Skeletal muscle satellite cell (primary cell): ENCODE results near the gene HIVEP3.
"Not testable (repeated sequence)": the region's sequence is repeated elsewhere in the genome, so short reads cannot be mapped to it uniquely, and the experiment has no call there.

ENCODE experiments used
- H3K27me3 ChIP-seq: 2 replicates; pipeline ENCODE4 v1.7.0; 2013; ENCODE audit warnings: low read length; ENCODE audit not compliant: control insufficient read depth, insufficient read depth
- H3K36me3 ChIP-seq: 2 replicates; pipeline ENCODE4 v1.7.0; 2013; ENCODE audit warnings: mild to moderate bottlenecking, control low read depth, low read length; ENCODE audit not compliant: insufficient read depth
- H3K4me1 ChIP-seq: 2 replicates; pipeline ENCODE4 v1.7.0; 2013; ENCODE audit warnings: low read length; ENCODE audit not compliant: control insufficient read depth, insufficient read depth
- H3K4me2 ChIP-seq: 2 replicates; pipeline ENCODE4 v1.7.0; 2013; ENCODE audit warnings: mild to moderate bottlenecking, low read length
- H3K4me3 ChIP-seq: 2 replicates; pipeline ENCODE4 v1.7.0; 2013; ENCODE audit warnings: low read length
- H3K9ac ChIP-seq: 2 replicates; pipeline ENCODE4 v1.7.0; 2013; ENCODE audit warnings: mild to moderate bottlenecking, low read depth, low read length, moderate library complexity
- H3K9me3 ChIP-seq: replicated peaks from 2 replicates; pipeline ENCODE4 v1.7.0; 2013; ENCODE audit warnings: mild to moderate bottlenecking, control low read depth, low read length

HIVEP3 gene

GRCh38 chr1:41945946-41946345 is 27.2 kb upstream of the HIVEP3 start:
- not testable (repeated sequence) for H3K9me3 ChIP-seq, H3K9ac ChIP-seq, H3K27me3 ChIP-seq, H3K4me3 ChIP-seq, H3K4me2 ChIP-seq, H3K4me1 ChIP-seq, H3K36me3 ChIP-seq

- Histone ChIP-seq H3K9me3 (no peaks in the 10 kb centered on the region), H3K9ac (no peak overlapping the region), H3K4me2 (no peak overlapping the region), H3K4me3 (no peak overlapping the region), H3K36me3 (no peaks in the 10 kb centered on the region), H3K4me1 (no peaks in the 10 kb centered on the region), H3K27me3 (peaks cover 7% of the 10 kb centered on the region)
Observed at GRCh38 chr1:41943717-41944116, 25.0 kb upstream of the HIVEP3 start.

GRCh38 chr1:41942278-41942677 is 23.6 kb upstream of the HIVEP3 start:
- no peaks in the 10 kb centered on the region for H3K9me3 ChIP-seq

GRCh38 chr1:41941381-41941780 is 22.7 kb upstream of the HIVEP3 start:
- Histone ChIP-seq H3K27me3 (peaks cover 7% of the 10 kb centered on the region), H3K4me2 (no peak overlapping the region), H3K36me3 (no peaks in the 10 kb centered on the region), H3K9ac (no peak overlapping the region), H3K4me1 (no peaks in the 10 kb centered on the region), H3K4me3 (no peak overlapping the region), H3K9me3 (no peaks in the 10 kb centered on the region)

More at GRCh38 chr1:41942278-41942677, 23.6 kb upstream of the HIVEP3 start:
- Histone ChIP-seq H3K27me3 (peaks cover 7% of the 10 kb centered on the region), H3K9ac (no peak overlapping the region), H3K36me3 (no peaks in the 10 kb centered on the region), H3K4me3 (no peak overlapping the region), H3K4me1 (no peaks in the 10 kb centered on the region), H3K4me2 (no peak overlapping the region)

GRCh38 chr1:41939194-41939593 is 20.5 kb upstream of the HIVEP3 start:
- Histone ChIP-seq H3K27me3 (peaks cover 7% of the 10 kb centered on the region), H3K9me3 (no peaks in the 10 kb centered on the region), H3K36me3 (no peaks in the 10 kb centered on the region)

GRCh38 chr1:41936107-41936506 is 17.4 kb upstream of the HIVEP3 start:
- peaks cover 2% of the 10 kb centered on the region for H3K4me1 ChIP-seq
- no peak overlapping the region for H3K9ac ChIP-seq
- H3K4me2 ChIP-seq = no peak overlapping the region
- H3K36me3 ChIP-seq = no peaks in the 10 kb centered on the region
- no peak overlapping the region for H3K4me3 ChIP-seq
- H3K9me3 ChIP-seq = no peaks in the 10 kb centered on the region
- H3K27me3 ChIP-seq = peaks cover 7% of the 10 kb centered on the region

More at GRCh38 chr1:41939194-41939593, 20.5 kb upstream of the HIVEP3 start:
- H3K4me3 ChIP-seq = no peak overlapping the region
- H3K4me2 ChIP-seq = no peak overlapping the region
- H3K4me1 ChIP-seq = peaks cover 2% of the 10 kb centered on the region
- H3K9ac ChIP-seq = no peak overlapping the region

GRCh38 chr1:41935226-41935625 is 16.5 kb upstream of the HIVEP3 start:
- no peak overlapping the region for H3K9ac ChIP-seq
- peaks cover 2% of the 10 kb centered on the region for H3K4me1 ChIP-seq
- H3K36me3 ChIP-seq = no peaks in the 10 kb centered on the region
- no peak overlapping the region for H3K4me2 ChIP-seq
- no peaks in the 10 kb centered on the region for H3K9me3 ChIP-seq
- H3K4me3 ChIP-seq = no peak overlapping the region
- H3K27me3 ChIP-seq = peaks cover 6% of the 10 kb centered on the region

GRCh38 chr1:41933106-41933505 is 14.4 kb upstream of the HIVEP3 start:
- Histone ChIP-seq H3K9me3 (no peaks in the 10 kb centered on the region), H3K4me3 (no peak overlapping the region), H3K36me3 (no peaks in the 10 kb centered on the region), H3K4me1 (peaks cover 2% of the 10 kb centered on the region), H3K27me3 (peaks cover 6% of the 10 kb centered on the region), H3K9ac (no peak overlapping the region), H3K4me2 (no peak overlapping the region)

GRCh38 chr1:41931578-41931977 is 12.9 kb upstream of the HIVEP3 start:
- no peak overlapping the region for H3K9ac ChIP-seq
- H3K27me3 ChIP-seq = peaks cover 6% of the 10 kb centered on the region
- H3K4me3 ChIP-seq = no peak overlapping the region
- no peak overlapping the region for H3K4me2 ChIP-seq
- H3K36me3 ChIP-seq = no peaks in the 10 kb centered on the region
- H3K9me3 ChIP-seq = no peaks in the 10 kb centered on the region
- peaks cover 2% of the 10 kb centered on the region for H3K4me1 ChIP-seq

GRCh38 chr1:41927118-41927517 is 8.4 kb upstream of the HIVEP3 start:
- H3K4me3 ChIP-seq = no peak overlapping the region

GRCh38 chr1:41925712-41926111 is 7.0 kb upstream of the HIVEP3 start:
- Histone ChIP-seq H3K4me3 (no peak overlapping the region), H3K9me3 (no peaks in the 10 kb centered on the region), H3K36me3 (no peaks in the 10 kb centered on the region), H3K27me3 (no peaks in the 10 kb centered on the region), H3K4me1 (no peaks in the 10 kb centered on the region), H3K4me2 (no peak overlapping the region), H3K9ac (no peak overlapping the region)

More at GRCh38 chr1:41927118-41927517, 8.4 kb upstream of the HIVEP3 start:
- Histone ChIP-seq H3K4me1 (no peaks in the 10 kb centered on the region), H3K4me2 (no peak overlapping the region), H3K9me3 (no peaks in the 10 kb centered on the region), H3K9ac (no peak overlapping the region), H3K27me3 (peaks cover 6% of the 10 kb centered on the region), H3K36me3 (no peaks in the 10 kb centered on the region)

- H3K9me3 ChIP-seq = no peaks in the 10 kb centered on the region
- H3K36me3 ChIP-seq = no peaks in the 10 kb centered on the region
- no peaks in the 10 kb centered on the region for H3K27me3 ChIP-seq
- peaks cover 7% of the 10 kb centered on the region for H3K4me1 ChIP-seq
- H3K9ac ChIP-seq = no peak overlapping the region
- no peak overlapping the region for H3K4me3 ChIP-seq
- no peak overlapping the region for H3K4me2 ChIP-seq
Observed at GRCh38 chr1:41924911-41925310, 6.2 kb upstream of the HIVEP3 start.
